Keratinocyte (primary cell): ENCODE results near the gene SLC1A3. TPM values are rescaled to one million over a fixed set of nuclear protein-coding genes. Genes with fewer than 3 reads are reported as not detected.

Experiments
- DNase-seq: peaks from one replicate; pipeline ENCODE4 v3.0.0-alpha.2; 2011; ENCODE audit warnings: low read depth, missing footprints, low spot score
- FAIRE-seq: peaks from 2 replicates; lab custom pipeline; 2011; peaks lifted over from hg19 to GRCh38; lab: Jason Lieb, UNC
- H2AFZ ChIP-seq: 2 replicates; pipeline ENCODE4 v1.6.0; 2012; ENCODE audit warnings: low read length, control low read depth, inconsistent platforms; ENCODE audit not compliant: control insufficient read depth
- H3K27ac ChIP-seq: 2 replicates; pipeline ENCODE4 v1.5.1; 2011; ENCODE audit warnings: low read length; ENCODE audit not compliant: control insufficient read depth, insufficient read depth
- H3K27me3 ChIP-seq: 3 replicates; pipeline ENCODE4 v1.6.0; 2011; ENCODE audit warnings: low read length; ENCODE audit not compliant: control insufficient read depth, insufficient read depth; ENCODE audit errors: extremely low read depth
- H3K36me3 ChIP-seq, 2 experiments: 2 replicates in 1 of 2; 3 replicates in 1 of 2; pipeline ENCODE4 v1.5.1; 2011; ENCODE audit warnings: low read length in 2 of 2, mild to moderate bottlenecking in 1 of 2; ENCODE audit not compliant: control insufficient read depth in 2 of 2, insufficient read depth in 2 of 2; ENCODE audit errors: extremely low read depth in 1 of 2
- H3K4me1 ChIP-seq: 3 replicates; pipeline ENCODE4 v1.5.1; 2011; ENCODE audit warnings: low read length; ENCODE audit not compliant: control insufficient read depth, insufficient read depth; ENCODE audit errors: extremely low read depth
- H3K4me2 ChIP-seq: 3 replicates; pipeline ENCODE4 v1.6.0; 2011; ENCODE audit warnings: low read depth, low read length; ENCODE audit not compliant: control insufficient read depth, insufficient read depth; ENCODE audit errors: extremely low read depth
- H3K4me3 ChIP-seq, 3 experiments: fragments of 200-600 bp in 1 of 3; sonication (generic) in 1 of 3; 2 replicates in 2 of 3; 3 replicates in 1 of 3; pipeline ENCODE4 v1.5.1; 2011 to 2016; ENCODE audit warnings: low read length in 3 of 3, mild to moderate bottlenecking in 3 of 3, control low read depth in 2 of 3, inconsistent platforms in 1 of 3, low read depth in 1 of 3, mixed read lengths in 1 of 3, mixed run types in 1 of 3, moderate library complexity in 1 of 3; ENCODE audit not compliant: control insufficient read depth in 2 of 3, insufficient read depth in 2 of 3; ENCODE audit errors: extremely low read depth in 1 of 3
- H3K79me2 ChIP-seq: 2 replicates; pipeline ENCODE4 v1.6.0; 2012; ENCODE audit warnings: low read length; ENCODE audit not compliant: control insufficient read depth, insufficient read depth
- H3K9ac ChIP-seq: 3 replicates; pipeline ENCODE4 v1.6.0; 2011; ENCODE audit warnings: low read length; ENCODE audit not compliant: control insufficient read depth, insufficient read depth; ENCODE audit errors: extremely low read depth
- H3K9me1 ChIP-seq: 3 replicates; pipeline ENCODE4 v1.6.0; 2011; ENCODE audit warnings: low read length; ENCODE audit not compliant: control insufficient read depth, insufficient read depth; ENCODE audit errors: extremely low read depth
- H3K9me3 ChIP-seq: 2 replicates; pipeline ENCODE4 v1.5.1; 2012; ENCODE audit warnings: low read depth, low read length; ENCODE audit not compliant: control insufficient read depth
- H4K20me1 ChIP-seq: 3 replicates; pipeline ENCODE4 v1.6.0; 2011; ENCODE audit warnings: low read length; ENCODE audit not compliant: control insufficient read depth, insufficient read depth; ENCODE audit errors: extremely low read depth
- EZH2 ChIP-seq: IDR thresholded peaks from one replicate; pipeline ENCODE4 v1.6.1; 2012; ENCODE audit warnings: inconsistent platforms, mild to moderate bottlenecking, low read length, moderate library complexity
- dilution Hi-C: fragments of 300-500 bp; cut with MboI; formaldehyde crosslinking; loops from one replicate; pipeline ENCODE4 v1.7.0; 2020; ENCODE audit warnings: low sequenced_read_pairs; ENCODE audit not compliant: extremely low pct_ligation_motif_present
- polyA plus RNA-seq, 5 experiments: library from polyadenylated mRNA; depleted of rRNA in 3 of 5; stranded (reverse) in 3 of 5; stranded (forward) in 1 of 5; unstranded in 1 of 5; fragments of >200 nt; gene quantifications; 1 replicate in 1 of 5; 2 replicates in 3 of 5; 3 replicates in 1 of 5; pipeline versions ENCODE4 v1.2.1 to v1.2.3, GENCODE V29; 2011 to 2012; ENCODE audit warnings: missing spikeins in 2 of 5, low read depth in 1 of 5, low replicate concordance in 1 of 5
- TF ChIP-seq, protein P1 (sequence below), 3 experiments: IDR thresholded peaks in 1 of 3; conservative IDR thresholded peaks in 1 of 3; optimal IDR thresholded peaks in 1 of 3; 2 replicates in 2 of 3; 3 replicates in 1 of 3; pipeline versions ENCODE3 to v1.5.1; 2011; ENCODE audit warnings: low read length in 3 of 3, mild to moderate bottlenecking in 3 of 3, moderate library complexity in 2 of 3, control low read depth in 1 of 3, inconsistent platforms in 1 of 3; ENCODE audit not compliant: insufficient read depth in 2 of 3; ENCODE audit errors: extremely low read depth in 1 of 3

The SLC1A3 gene
- polyA plus RNA-seq, 1 donor (not counting 4 experiments of a cell fraction or from before 2014, with no cell fraction given) = 22.2 TPM

DNA sequence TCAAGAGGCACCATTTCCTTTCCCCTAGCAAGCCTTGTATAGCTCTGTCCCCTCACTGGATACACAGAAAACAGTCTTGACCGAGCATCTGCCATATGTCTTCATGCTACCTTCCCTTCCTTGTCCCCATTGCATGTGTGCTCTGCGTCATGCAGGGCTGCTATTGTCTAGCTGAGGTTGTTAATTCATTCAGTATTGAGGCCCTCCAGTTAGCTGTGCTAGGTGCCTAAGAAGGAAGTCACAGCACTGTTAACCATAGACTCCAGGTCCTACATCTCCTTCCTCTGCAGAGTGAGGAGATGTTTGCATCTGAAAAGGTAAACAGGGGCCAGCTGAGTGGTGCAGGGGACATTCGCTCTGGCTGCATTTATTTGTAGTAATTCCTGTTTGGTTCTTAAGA lies 48.2 kb downstream of the SLC1A3 start:
- Histone ChIP-seq H3K79me2 (no peaks in the 10 kb centered on the region), H3K9me3 (no peaks in the 10 kb centered on the region), H4K20me1 (no peaks in the 10 kb centered on the region), H2AFZ (no peak overlapping the region), H3K27me3 (no peaks in the 10 kb centered on the region), H3K9ac (no peak overlapping the region), H3K4me1 (peaks cover 50% of the 10 kb centered on the region), H3K9me1 (no peaks in the 10 kb centered on the region), H3K4me2 (no peak overlapping the region), H3K27ac (no peak overlapping the region), H3K36me3 (no peaks in the 10 kb centered on the region), H3K4me3 (no peak overlapping the region)
- DNase-seq = no peak
- dilution Hi-C loops = no loop called here
- no peak for FAIRE-seq
- TF ChIP-seq, protein P1, sequence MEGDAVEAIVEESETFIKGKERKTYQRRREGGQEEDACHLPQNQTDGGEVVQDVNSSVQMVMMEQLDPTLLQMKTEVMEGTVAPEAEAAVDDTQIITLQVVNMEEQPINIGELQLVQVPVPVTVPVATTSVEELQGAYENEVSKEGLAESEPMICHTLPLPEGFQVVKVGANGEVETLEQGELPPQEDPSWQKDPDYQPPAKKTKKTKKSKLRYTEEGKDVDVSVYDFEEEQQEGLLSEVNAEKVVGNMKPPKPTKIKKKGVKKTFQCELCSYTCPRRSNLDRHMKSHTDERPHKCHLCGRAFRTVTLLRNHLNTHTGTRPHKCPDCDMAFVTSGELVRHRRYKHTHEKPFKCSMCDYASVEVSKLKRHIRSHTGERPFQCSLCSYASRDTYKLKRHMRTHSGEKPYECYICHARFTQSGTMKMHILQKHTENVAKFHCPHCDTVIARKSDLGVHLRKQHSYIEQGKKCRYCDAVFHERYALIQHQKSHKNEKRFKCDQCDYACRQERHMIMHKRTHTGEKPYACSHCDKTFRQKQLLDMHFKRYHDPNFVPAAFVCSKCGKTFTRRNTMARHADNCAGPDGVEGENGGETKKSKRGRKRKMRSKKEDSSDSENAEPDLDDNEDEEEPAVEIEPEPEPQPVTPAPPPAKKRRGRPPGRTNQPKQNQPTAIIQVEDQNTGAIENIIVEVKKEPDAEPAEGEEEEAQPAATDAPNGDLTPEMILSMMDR (optimal IDR thresholded peaks at IDR 0.05 in 1 of 3, IDR thresholded peaks at IDR 0.05 in 1 of 3, conservative IDR thresholded peaks at IDR 0.05 in 1 of 3; ENCODE audit: extremely low read depth in 1 of 3, insufficient read depth in 2 of 3, low read length in 3 of 3) = no peak
- no peak for TF ChIP-seq EZH2

DNA sequence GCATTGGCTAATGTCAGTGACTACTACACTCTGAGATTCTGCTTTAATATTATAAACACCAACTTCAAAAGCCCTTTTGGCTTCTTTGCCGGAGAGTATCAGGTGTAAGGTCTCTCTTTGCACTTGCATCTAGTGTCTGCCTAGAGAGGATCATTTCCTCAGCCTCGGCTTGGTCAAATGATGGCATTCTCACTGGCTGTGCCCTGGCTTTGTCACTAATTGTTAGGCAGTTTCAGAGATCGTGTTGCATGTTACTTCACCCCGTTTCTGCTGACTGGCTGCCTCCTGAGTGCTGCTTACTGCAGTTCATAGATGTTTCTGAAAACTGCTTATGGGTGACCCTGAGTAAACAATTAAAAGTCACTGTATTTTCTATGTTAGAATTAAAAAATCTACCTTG lies 48.8 kb downstream of the SLC1A3 start:
- Histone ChIP-seq H2AFZ (no peak overlapping the region), H3K9me1 (no peaks in the 10 kb centered on the region), H3K4me3 (no peak overlapping the region), H4K20me1 (no peaks in the 10 kb centered on the region), H3K4me1 (peaks cover 56% of the 10 kb centered on the region), H3K27ac (no peak overlapping the region), H3K27me3 (no peaks in the 10 kb centered on the region), H3K36me3 (no peaks in the 10 kb centered on the region), H3K9me3 (no peaks in the 10 kb centered on the region), H3K9ac (no peak overlapping the region), H3K4me2 (no peak overlapping the region), H3K79me2 (no peaks in the 10 kb centered on the region)
- dilution Hi-C loops = no loop called here
- TF ChIP-seq, protein P1 (optimal IDR thresholded peaks at IDR 0.05 in 1 of 3, IDR thresholded peaks at IDR 0.05 in 1 of 3, conservative IDR thresholded peaks at IDR 0.05 in 1 of 3; ENCODE audit: extremely low read depth in 1 of 3, insufficient read depth in 2 of 3, low read length in 3 of 3) = no peak
- no peak for FAIRE-seq
- DNase-seq = no peak
